Measurements from ENCODE around the gene NRXN3.

GRCh38 chr14:78412475-78412874 is 242.3 kb downstream of the NRXN3 start:
- no peak for TF ChIP-seq ZNF16 (tag by site-specific recombination; IDR thresholded peaks at IDR 0.05; ENCODE audit: low read depth)
- TF ChIP-seq, protein P1, sequence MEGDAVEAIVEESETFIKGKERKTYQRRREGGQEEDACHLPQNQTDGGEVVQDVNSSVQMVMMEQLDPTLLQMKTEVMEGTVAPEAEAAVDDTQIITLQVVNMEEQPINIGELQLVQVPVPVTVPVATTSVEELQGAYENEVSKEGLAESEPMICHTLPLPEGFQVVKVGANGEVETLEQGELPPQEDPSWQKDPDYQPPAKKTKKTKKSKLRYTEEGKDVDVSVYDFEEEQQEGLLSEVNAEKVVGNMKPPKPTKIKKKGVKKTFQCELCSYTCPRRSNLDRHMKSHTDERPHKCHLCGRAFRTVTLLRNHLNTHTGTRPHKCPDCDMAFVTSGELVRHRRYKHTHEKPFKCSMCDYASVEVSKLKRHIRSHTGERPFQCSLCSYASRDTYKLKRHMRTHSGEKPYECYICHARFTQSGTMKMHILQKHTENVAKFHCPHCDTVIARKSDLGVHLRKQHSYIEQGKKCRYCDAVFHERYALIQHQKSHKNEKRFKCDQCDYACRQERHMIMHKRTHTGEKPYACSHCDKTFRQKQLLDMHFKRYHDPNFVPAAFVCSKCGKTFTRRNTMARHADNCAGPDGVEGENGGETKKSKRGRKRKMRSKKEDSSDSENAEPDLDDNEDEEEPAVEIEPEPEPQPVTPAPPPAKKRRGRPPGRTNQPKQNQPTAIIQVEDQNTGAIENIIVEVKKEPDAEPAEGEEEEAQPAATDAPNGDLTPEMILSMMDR (tag by site-specific recombination; IDR thresholded peaks at IDR 0.05), result no peak
- TF ChIP-seq YY1 (tag by site-specific recombination; IDR thresholded peaks at IDR 0.05), result no peak
- no peak for TF ChIP-seq ZNF660 (tag by site-specific recombination; IDR thresholded peaks at IDR 0.05)
- no peak for TF ChIP-seq ZNF133 (tag by site-specific recombination; IDR thresholded peaks at IDR 0.05)
